ENCODE measurements around the gene WEE1. TPM values are rescaled to one million over a fixed set of nuclear protein-coding genes. Genes with fewer than 3 reads are reported as not detected.

Gene WEE1
- polyA plus RNA-seq, 1 donor from 2014 or later, result 16.0 TPM

DNA sequence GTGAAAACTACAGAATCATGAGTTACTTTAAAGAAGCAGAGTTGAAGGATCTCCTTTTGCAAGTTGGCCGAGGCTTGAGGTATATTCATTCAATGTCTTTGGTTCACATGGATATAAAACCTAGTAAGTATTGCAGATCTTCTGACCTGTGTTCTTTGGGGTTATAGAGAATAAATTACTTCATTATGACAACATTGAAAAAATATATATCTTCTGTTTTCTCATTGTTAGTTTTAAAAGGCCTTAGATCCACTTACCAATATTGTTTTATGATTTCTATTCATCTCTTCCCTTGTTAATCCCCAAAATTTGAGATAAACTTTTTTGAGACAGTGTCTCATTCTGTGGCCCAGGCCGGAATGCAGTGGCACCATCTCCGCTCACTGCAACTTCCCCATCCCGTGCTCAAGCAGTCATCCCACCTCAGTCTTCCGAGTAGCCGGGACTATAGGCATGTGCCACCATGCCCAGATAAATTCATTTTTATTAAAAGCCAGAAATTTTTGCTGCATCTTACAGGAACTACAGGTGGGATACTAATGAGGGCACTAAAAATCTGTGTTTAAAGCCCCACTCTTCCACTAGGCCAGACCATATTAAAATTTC, 8.2 kb downstream of the WEE1 start:
- H3K36me3 ChIP-seq (ENCODE audit: insufficient read depth, low read length), result no peaks in the 10 kb centered on the region
- no peak for TF ChIP-seq RAD21 (conservative IDR thresholded peaks at IDR 0.05)
- TF ChIP-seq TAF1 (IDR thresholded peaks at IDR 0.05; ENCODE audit: low read depth), result no peak
- TF ChIP-seq, protein P1, sequence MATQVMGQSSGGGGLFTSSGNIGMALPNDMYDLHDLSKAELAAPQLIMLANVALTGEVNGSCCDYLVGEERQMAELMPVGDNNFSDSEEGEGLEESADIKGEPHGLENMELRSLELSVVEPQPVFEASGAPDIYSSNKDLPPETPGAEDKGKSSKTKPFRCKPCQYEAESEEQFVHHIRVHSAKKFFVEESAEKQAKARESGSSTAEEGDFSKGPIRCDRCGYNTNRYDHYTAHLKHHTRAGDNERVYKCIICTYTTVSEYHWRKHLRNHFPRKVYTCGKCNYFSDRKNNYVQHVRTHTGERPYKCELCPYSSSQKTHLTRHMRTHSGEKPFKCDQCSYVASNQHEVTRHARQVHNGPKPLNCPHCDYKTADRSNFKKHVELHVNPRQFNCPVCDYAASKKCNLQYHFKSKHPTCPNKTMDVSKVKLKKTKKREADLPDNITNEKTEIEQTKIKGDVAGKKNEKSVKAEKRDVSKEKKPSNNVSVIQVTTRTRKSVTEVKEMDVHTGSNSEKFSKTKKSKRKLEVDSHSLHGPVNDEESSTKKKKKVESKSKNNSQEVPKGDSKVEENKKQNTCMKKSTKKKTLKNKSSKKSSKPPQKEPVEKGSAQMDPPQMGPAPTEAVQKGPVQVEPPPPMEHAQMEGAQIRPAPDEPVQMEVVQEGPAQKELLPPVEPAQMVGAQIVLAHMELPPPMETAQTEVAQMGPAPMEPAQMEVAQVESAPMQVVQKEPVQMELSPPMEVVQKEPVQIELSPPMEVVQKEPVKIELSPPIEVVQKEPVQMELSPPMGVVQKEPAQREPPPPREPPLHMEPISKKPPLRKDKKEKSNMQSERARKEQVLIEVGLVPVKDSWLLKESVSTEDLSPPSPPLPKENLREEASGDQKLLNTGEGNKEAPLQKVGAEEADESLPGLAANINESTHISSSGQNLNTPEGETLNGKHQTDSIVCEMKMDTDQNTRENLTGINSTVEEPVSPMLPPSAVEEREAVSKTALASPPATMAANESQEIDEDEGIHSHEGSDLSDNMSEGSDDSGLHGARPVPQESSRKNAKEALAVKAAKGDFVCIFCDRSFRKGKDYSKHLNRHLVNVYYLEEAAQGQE (IDR thresholded peaks at IDR 0.05; ENCODE audit: borderline replicate concordance), result no peak
- TF ChIP-seq, protein P2, sequence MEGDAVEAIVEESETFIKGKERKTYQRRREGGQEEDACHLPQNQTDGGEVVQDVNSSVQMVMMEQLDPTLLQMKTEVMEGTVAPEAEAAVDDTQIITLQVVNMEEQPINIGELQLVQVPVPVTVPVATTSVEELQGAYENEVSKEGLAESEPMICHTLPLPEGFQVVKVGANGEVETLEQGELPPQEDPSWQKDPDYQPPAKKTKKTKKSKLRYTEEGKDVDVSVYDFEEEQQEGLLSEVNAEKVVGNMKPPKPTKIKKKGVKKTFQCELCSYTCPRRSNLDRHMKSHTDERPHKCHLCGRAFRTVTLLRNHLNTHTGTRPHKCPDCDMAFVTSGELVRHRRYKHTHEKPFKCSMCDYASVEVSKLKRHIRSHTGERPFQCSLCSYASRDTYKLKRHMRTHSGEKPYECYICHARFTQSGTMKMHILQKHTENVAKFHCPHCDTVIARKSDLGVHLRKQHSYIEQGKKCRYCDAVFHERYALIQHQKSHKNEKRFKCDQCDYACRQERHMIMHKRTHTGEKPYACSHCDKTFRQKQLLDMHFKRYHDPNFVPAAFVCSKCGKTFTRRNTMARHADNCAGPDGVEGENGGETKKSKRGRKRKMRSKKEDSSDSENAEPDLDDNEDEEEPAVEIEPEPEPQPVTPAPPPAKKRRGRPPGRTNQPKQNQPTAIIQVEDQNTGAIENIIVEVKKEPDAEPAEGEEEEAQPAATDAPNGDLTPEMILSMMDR (IDR thresholded peaks at IDR 0.05; ENCODE audit: poor library complexity, severe bottlenecking), result no peak
- TF ChIP-seq SMC3 (conservative IDR thresholded peaks at IDR 0.05; ENCODE audit: poor library complexity), result no peak
- no peak for TF ChIP-seq EP300 (conservative IDR thresholded peaks at IDR 0.05; ENCODE audit: poor library complexity, severe bottlenecking)
- TF ChIP-seq MXI1 (conservative IDR thresholded peaks at IDR 0.05; ENCODE audit: poor library complexity, severe bottlenecking), result no peak
- no peak for TF ChIP-seq POLR2AphosphoS5 (IDR thresholded peaks at IDR 0.05)
- TF ChIP-seq EZH2 (IDR thresholded peaks at IDR 0.05; ENCODE audit: borderline replicate concordance, insufficient read depth, low read length, poor library complexity, severe bottlenecking), result no peak
- no peak overlapping the region for H3K9ac ChIP-seq (ENCODE audit: low read length)
- no peak overlapping the region for H3K4me2 ChIP-seq (ENCODE audit: low read length)
- peaks cover 33% of the 10 kb centered on the region for H3K79me2 ChIP-seq (replicated peaks; ENCODE audit: insufficient read depth, low read length)
- H3K9me2 ChIP-seq (ENCODE audit: insufficient read depth, low read length), result no peaks in the 10 kb centered on the region
- H3K4me3 ChIP-seq (ENCODE audit: low read length), result no peak overlapping the region
- no peaks in the 10 kb centered on the region for H3K9me3 ChIP-seq (ENCODE audit: low read length)
- no peaks in the 10 kb centered on the region for H3K27me3 ChIP-seq (ENCODE audit: insufficient read depth, low read depth, low read length)
- H4K20me1 ChIP-seq (ENCODE audit: insufficient read depth), result no peaks in the 10 kb centered on the region
- no peak overlapping the region for H2AFZ ChIP-seq (ENCODE audit: low read depth, low read length)
- H3K27ac ChIP-seq (ENCODE audit: low read length), result no peak overlapping the region
- H3F3A ChIP-seq (ENCODE audit: insufficient read depth, low read length, poor library complexity, severe bottlenecking), result no peaks in the 10 kb centered on the region

DNA sequence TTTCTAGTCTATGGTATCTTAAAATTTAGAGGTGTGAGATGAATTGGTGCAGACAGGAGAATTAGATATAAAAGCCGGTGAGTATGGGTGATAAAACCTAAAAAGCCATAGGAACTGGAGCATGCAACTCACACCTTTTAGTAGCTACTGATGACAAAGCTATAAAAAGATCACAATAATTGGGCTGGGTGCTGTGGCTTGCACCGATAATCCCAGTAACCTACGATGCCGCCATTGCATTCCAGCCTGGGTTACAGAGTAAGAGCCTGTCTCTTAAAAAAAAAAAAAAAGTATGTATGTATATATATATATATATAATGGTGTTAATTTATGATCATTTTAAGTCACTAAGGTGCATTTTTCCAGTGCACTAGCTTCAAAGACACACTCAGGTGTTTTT, 17.2 kb downstream of the WEE1 start:
- H3K9ac ChIP-seq (ENCODE audit: low read length), result no peak overlapping the region
- H3K36me3 ChIP-seq (ENCODE audit: insufficient read depth, low read length), result no peaks in the 10 kb centered on the region
- H2AFZ ChIP-seq (ENCODE audit: low read depth, low read length), result no peak overlapping the region
- H3K9me2 ChIP-seq (ENCODE audit: insufficient read depth, low read length), result no peaks in the 10 kb centered on the region
- H3K4me2 ChIP-seq (ENCODE audit: low read length), result no peak overlapping the region
- TF ChIP-seq RAD21 (conservative IDR thresholded peaks at IDR 0.05) (no peak), MXI1 (conservative IDR thresholded peaks at IDR 0.05; ENCODE audit: poor library complexity, severe bottlenecking) (no peak), POLR2AphosphoS5 (IDR thresholded peaks at IDR 0.05) (no peak), EP300 (conservative IDR thresholded peaks at IDR 0.05; ENCODE audit: poor library complexity, severe bottlenecking) (no peak), EZH2 (IDR thresholded peaks at IDR 0.05; ENCODE audit: borderline replicate concordance, insufficient read depth, low read length, poor library complexity, severe bottlenecking) (no peak), SMC3 (conservative IDR thresholded peaks at IDR 0.05; ENCODE audit: poor library complexity) (no peak), TAF1 (IDR thresholded peaks at IDR 0.05; ENCODE audit: low read depth) (no peak)
- TF ChIP-seq, protein P1 (IDR thresholded peaks at IDR 0.05; ENCODE audit: borderline replicate concordance), result no peak
- TF ChIP-seq, protein P2 (IDR thresholded peaks at IDR 0.05; ENCODE audit: poor library complexity, severe bottlenecking), result no peak
- H3K4me3 ChIP-seq (ENCODE audit: low read length), result no peak overlapping the region
- H3F3A ChIP-seq (ENCODE audit: insufficient read depth, low read length, poor library complexity, severe bottlenecking), result no peaks in the 10 kb centered on the region
- no peaks in the 10 kb centered on the region for H3K9me3 ChIP-seq (ENCODE audit: low read length)
- H3K27me3 ChIP-seq (ENCODE audit: insufficient read depth, low read depth, low read length), result no peaks in the 10 kb centered on the region
- H3K79me2 ChIP-seq (replicated peaks; ENCODE audit: insufficient read depth, low read length), result no peaks in the 10 kb centered on the region
- no peaks in the 10 kb centered on the region for H4K20me1 ChIP-seq (ENCODE audit: insufficient read depth)
- H3K27ac ChIP-seq (ENCODE audit: low read length), result no peak overlapping the region
